D721Med (cell line): ENCODE data around the gene ATP2C1.

Source experiments
- DNase-seq: peaks from one replicate; pipeline ENCODE4 v3.0.0; 2011; ENCODE audit warnings: low spot score; ENCODE audit not compliant: insufficient read length
- FAIRE-seq: peaks from 2 replicates; lab custom pipeline; 2011; peaks lifted over from hg19 to GRCh38; lab: Jason Lieb, UNC
- CTCF ChIP-seq: IDR thresholded peaks from 2 replicates; pipeline ENCODE4 v1.5.1; 2012; ENCODE audit warnings: mild to moderate bottlenecking, control low read depth; ENCODE audit not compliant: insufficient read depth; ENCODE audit errors: missing control alignments

The ATP2C1 gene

GRCh38 chr3:130893376-130894129, at the start of gene ATP2C1:
Gene ATP2C1 (plus strand): TSS chr3:130894084. CDS start chr3:130894770, 686 bp downstream.
- FAIRE-seq (no peak), DNase-seq (peak; percentile 62)
- no peak for TF ChIP-seq CTCF

- TF ChIP-seq CTCF, result no peak
- DNase-seq (no peak), FAIRE-seq (no peak)
These were observed 49.4 kb upstream of the ATP2C1 start for GRCh38 chr3:130844462-130844861.

GRCh38 chr3:130846181-130846580, 47.7 kb upstream of the ATP2C1 start:
- FAIRE-seq (no peak), DNase-seq (no peak)
- no peak for TF ChIP-seq CTCF

- FAIRE-seq, result no peak
- no peak for DNase-seq
- no peak for TF ChIP-seq CTCF
These were observed 44.8 kb upstream of the ATP2C1 start for GRCh38 chr3:130849091-130849552.

- no peak for DNase-seq
- no peak for TF ChIP-seq CTCF
- no peak for FAIRE-seq
These were observed 43.7 kb upstream of the ATP2C1 start for GRCh38 chr3:130850044-130850797.

GRCh38 chr3:130850843-130851242, 43.0 kb upstream of the ATP2C1 start:
- DNase-seq, result no peak
- TF ChIP-seq CTCF, result no peak
- no peak for FAIRE-seq

GRCh38 chr3:130851277-130851676, 42.6 kb upstream of the ATP2C1 start:
- FAIRE-seq (no peak), DNase-seq (no peak)
- no peak for TF ChIP-seq CTCF
